Measurements from ENCODE around the gene SNHG17.
"Not testable (repeated sequence)": the region's sequence is repeated elsewhere in the genome, so short reads cannot be mapped to it uniquely, and the experiment has no call there.

Gene SNHG17

DNA sequence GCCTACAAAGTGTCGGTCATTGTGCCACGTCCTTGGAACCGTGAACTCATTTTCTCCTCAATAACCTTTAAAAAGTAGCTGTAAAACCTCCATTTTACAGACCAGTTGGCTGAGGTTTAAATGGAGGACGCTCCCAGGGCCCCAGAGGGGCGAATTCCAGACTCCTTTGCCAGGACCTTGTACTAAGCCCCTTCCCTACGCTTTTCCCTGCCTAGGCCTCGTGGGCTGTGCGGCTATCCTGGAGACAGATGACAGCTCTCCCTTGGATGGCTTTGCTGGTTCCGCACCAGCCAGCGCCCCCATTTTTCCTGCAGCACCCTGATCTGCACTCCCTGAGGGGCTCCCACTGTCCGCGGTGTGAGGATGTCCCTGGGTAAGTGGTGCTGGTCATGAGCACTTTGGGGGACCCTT, 12.1 kb upstream of the SNHG17 start:
- no peak for DNase-seq

DNA sequence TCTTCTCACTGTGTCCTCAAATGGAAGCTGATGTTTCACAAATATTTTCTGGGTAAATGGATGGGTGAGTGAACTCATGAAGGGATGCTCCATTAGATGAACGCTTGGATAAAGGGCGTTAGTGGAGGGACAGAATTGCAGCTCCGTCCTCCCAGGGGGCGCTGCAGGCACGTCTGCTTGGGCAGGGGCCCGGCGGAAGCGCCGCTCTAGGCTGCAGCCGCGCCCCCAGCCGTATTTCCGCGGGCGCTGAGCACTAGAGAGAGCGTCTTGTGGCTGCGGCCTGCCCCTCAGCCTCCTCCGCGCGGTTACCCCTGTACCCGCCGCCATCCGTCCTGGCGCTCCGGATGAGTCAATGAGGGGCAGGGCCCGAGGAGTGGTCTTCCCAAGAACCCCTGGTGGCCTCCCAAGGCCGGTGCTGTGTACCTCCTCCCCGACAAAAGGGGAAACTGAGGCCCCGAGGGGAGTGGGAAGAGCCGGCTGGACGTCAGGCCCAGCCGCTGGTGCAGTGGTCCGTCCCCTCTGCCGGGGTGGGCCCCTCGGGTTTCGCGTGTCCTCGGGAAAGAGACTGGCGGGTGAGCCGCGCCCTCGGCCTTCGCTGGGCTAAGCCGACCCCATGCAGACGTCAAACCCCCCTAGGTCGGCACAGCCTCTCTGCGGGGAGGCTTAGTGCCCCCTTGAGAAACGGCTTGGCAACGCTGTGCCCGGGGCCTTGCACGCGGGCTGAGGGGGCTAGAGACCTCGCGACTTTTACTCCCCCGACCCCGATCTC, 11.5 kb upstream of the SNHG17 start:
- peak; percentile 77 to 96 for DNase-seq

DNA sequence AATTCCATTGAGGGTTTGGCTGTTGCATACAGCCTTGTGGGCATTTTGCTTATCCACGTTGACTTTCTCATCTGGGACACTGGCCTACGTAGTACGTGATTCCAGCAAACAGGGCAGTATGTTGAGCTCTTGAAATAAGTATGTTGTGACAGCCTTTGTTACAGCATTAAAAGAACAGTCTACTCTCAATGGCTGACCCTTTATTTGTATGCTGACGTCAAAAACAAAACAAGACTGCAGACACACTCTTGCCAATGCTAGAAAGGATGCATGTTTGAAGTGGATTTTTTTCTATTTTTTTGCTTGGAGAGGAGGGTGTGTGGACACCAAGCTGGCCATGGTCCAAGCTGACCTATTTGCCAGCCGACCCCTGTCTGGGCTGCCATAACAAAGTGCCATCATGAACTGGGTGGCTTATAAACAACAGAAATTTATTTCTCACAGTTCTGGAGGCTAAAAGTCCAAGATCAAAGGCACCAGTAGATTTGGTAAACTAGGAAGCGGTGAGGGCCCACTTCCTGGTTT, 10.8 kb upstream of the SNHG17 start:
- DNase-seq = no peak

DNA sequence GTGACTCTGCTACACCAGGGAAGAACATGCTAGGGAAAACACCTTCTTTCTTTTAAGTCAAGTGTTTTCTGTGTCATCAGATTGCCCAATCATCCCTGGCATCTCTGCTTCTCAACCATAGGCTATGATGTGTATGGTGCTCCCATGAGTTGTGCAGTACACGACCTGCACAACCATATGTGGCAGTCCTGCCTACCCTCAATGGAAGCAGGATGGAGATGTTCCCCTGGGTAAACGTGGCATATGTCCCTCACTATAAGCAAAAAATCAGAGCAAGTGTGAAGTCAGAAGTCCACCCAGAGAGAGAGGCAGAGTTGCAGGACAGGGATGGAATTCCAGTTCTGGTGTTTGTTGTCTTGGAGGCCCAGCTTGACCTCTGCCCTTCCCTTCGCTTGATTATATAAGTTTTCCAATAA, 10.3 kb upstream of the SNHG17 start:
- DNase-seq = no peak

DNA sequence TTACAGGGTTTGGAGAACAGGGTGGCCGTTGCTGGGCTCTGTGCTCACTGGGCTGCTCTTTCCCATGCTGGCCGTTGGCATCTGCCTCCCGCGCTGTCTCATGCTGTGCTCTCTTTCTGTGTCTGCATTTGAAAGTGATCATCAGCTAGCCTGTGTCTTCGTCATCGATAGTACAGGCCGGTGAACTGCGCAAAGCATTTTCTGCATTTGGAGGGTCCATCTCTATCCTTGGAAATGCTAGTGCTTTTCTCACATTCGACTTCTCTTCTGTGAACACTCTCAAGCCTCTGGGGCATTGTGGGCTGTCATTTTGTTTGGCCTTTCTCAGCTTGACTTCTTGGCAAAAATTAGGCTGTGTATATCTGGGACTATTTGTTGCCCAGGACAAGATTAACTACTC, 6.8 kb upstream of the SNHG17 start:
- no peak for DNase-seq

DNA sequence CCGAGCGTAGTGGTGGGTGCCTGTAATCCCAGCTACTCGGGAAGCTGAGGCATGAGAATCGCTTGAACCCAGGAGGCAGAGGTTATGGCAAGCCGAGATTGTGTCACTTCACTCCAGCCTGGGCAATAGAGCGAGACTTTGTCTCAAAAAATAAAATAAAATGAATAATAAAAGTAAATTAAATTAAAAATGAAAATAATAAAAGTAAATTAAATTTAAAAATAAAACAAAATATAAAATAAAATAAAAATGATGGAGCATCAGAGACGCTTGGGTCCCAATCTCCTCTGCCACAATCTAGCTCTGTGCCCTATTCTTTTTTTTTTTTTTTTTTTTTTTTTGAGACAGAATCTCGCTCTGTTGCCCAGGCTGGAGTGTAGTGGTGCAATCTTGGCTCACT, 6.0 kb upstream of the SNHG17 start:
- not testable (repeated sequence) for DNase-seq

DNA sequence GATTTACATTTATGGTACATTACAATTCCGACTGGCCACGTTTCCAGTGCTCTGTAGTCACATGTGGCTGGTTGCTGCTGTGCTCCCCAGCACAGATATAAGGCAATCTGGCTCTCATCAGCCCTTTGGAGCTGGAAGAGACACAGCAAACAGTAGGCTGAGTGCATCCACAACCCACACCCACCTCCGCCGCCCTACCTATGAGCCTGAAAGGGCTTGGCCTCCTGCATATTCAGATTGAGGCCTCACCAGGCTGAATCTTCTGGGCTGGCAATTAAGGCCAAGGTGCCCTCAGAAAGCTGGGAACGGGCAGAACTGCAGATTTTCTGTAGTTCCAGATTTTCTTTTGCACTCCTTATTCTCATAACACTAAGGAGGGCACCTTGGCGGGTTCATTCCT, 2.7 kb upstream of the SNHG17 start:
- no peak for DNase-seq

DNA sequence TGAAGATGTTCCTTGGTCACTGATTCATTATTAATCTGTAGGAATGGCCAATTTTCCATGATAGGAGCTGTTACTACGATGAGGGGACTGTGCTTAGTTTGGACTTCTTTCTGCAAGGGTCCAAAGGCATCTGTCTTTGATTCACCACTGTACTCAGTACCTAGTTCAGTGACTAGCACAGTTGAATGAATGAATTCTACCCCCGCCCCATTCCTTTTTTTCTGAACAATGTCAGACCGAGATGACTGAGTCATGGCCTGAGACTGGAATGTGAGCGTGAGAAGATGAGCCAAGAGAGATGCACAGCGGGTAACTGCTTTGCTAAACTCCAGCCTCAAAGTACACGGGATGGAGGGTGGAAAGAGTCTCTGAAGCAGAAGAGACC, 419 bp upstream of the SNHG17 start:
- DNase-seq = no peak

DNA sequence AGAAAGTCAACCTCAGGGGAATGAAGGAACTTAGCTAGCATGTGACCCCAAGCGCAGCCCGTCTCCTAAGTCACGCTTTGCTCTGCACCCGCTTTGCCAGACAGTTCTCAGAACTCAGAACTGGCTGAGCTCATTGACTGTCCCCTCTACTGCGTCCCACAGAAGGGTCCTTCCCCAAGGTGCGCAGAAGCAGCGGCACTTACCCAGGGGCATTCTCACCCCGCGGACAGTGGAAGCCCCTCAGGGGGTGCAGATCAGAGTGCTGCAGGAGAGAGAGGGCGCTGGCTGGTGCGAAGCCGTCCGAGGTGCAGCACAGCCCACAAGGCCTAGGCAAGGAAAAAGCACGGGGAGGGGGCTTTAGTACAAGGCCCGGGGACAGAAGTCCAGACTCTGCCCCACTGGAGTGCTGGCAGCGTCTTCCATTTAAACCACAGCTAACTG, 807 bp downstream of the SNHG17 start:
- DNase-seq = no peak

DNA sequence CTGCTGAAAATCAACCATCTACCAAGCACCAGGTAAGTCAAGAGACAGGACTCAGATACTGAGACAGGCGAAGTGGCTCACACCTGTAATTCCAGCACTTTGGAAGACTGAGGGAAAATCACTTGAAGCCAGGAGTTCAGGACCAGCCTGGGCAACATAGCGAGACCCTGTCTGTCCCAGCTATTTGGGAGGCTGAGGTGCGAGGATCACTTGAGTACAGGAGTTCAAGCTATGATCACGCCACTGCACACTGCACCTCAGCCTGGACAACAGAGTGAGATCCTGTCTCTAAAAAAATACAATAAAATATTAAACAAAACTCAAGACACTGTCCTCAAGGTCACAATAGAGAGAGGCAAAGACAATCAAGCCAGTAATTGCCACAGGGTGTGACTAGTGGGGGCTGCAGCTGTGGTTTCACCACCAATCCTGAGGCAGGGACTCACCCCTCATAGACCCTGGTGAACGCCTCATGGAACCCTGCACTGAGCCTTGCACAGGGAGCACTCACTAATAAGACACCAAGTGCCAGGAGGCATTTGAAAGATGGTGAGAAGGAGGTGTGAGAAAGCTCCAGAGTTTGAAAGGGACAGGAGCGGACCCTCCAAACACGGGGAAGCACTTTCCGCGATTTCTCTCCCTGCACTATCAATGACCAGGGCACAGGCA, 1.7 kb downstream of the SNHG17 start:
- DNase-seq = no peak

DNA sequence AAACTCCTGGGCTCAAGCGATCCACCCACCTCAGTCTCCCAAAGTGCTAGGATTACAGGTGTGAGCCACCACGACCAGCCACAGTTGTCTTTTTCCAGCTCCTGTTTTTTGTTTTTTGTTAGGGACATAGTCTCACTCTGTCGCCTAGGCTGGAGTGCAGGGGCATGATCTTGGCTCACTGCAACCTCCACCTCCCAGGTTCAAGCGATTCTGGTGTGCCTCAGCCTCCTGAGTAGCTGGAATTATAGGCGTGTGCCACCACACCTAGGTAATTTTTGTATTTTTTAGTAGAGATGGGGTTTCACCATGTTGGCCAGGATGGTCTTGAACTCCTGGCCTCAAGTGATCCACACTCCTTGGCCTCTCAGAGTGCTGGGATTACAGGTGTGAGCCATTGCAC, 2.3 kb downstream of the SNHG17 start:
- DNase-seq = not testable (repeated sequence)

DNA sequence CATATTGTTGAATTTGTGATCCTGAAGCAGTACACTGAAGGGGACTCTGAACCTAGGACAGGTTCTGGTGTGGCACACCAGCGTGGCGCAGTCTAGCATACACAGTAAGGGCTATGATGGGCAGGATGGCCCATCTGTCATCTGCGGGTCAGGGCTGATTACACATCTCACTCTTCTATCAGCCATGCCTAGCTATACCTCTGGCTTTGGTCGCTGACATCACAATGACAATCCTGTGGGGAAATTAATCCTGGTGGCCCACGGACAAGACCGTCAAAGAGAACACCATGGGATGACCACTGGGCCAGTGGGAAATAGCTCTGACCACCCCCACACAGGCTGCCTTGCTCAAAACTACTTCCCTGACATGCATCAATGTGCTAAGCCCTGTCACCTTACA, 2.8 kb downstream of the SNHG17 start:
- DNase-seq = no peak

DNA sequence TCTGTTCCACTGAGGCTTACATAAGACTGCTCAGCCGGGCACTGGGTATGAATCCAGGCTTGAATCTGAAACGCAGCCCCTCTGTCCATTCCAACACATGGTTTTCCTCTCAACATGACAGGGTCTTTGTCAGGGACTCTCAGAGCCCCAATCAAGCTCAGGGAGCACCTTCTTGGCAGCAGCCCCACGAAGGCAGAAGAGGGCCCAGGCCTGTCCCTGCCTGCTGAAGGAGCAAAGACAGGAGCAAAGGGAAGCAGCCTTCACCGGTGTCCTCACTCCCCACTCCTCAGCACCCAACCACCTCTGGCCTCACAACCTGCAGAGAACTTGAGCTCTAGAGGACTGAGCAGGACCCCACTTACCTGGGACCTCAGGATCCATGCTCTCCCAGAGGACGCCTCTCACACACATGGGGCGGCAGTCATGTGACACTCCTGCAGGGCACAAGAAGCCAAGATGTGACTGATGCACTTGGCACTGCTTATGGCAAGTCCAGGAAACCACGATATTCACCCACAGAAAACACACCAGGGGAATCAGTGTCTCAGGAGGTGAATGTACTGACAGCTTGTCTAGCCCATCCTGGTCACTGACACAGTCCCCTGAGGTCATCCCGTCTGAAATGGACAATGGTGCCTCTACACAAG, 4.3 kb downstream of the SNHG17 start:
- DNase-seq = no peak

DNA sequence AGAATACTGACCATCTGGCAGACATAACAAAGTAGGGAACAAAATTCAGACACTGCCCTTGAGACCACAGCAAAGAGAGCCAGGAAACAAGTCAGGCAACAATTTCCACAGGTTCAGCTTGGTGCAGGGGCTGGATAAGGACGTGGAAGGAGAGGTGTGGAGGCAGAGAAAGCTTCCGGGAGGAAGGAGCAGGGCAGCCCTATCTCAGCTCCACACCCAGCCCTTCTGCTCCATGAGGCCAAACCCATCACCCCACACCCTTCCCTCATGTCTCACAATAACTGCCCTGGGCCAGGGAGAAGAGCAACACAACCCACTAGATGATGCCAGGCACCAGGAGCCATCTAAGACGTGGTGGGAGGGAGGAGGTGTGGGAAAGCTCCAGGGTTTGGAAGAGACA, 5.8 kb downstream of the SNHG17 start:
- no peak for DNase-seq

DNA sequence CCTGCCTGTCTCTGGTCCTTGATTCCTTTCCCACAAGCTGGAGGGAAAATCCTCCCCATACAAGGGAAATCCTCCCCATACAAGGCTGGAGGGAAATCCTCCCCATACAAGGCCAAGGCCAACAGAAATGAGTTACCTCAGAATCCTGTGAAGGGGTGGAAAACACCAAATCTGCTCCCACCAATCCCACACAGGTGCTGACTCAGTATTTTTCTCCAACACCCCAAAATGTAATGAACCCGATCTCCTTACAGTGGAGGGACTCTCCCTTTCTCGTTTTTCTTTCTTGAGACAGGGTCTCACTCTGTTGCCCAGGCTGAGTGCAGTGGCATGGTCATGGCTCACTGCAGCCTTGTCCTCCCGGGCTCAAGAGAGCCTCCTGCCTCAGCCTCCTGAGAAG, 6.3 kb downstream of the SNHG17 start:
- DNase-seq = no peak

DNA sequence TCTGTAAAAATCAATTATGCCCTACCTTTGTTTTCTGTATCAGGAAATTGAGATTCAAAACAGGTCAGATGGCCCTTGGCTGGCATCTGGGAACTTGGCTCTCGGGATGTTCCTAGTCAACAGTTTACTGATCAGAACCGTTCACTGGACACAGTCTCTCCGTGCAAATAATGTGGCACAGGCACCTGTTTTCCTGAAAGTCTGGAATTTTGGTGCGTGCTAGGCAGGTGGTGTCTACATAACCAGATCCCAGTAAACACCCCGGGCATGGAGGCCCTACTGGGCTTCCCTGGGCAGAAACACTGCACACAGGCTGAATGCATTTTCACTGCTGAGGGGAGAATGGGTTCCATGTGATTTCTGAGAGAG, 7.5 kb downstream of the SNHG17 start:
- DNase-seq = no peak

DNA sequence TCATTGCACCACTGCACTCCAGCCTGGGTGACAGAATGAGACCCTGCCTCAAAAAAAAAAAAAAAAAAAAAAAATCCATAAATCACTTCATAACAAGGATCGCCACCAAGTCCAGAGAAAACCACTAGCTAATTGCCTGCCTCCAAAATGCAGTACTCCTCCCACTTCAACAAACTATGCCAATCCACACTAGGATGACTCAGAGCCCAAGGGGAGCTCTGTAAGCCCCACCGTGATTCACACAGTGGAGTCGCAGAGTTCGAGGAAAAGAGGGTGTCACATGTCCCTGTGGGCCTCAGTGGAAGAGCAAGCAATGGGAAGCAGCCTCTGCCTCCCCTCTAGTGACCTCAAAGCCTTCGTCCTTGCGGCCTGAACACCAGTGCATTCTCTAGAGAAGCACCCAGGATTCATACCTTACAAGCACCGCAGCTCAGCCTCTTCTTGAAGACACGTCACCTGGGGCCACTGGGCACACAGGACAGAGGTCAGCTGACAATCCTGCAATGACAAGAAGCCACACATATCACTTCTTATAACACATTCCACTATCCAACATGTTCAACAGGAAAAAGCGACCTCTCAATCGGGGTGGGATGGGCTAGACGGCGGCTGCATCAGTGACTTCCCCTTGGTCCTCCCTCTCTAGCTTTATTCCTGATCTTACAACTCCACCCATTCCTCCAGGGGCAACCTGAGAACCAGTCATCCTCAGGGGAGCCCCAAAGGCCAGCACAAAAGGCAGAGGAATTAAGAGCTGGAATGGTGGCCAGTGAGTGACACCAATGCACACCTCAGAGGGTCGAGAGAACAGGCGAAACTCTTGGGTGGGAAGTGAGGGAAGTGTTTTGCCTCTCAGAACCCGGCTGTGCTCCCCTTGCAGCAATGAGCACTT, 8.9 kb downstream of the SNHG17 start:
- DNase-seq = peak in 1 of 2 experiments; percentile 34

DNA sequence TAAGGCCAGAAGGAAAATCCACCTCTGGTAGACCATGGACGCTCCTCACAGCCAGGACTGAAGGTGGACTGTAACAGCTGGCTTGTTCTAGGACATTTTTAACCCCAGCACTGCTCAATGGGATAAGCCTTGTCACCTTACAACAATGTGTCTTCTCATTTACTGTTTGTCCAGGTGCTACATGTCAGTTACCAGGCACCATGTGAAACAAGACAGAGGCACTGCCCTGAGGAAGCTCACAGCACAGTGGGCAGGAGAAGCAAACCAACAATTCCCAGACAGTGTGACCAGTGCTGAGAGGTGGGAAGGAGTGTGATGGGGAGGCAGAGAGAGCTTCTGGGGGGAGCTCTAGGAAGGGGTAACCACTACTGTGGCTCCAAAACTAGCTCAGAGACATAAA, 10.7 kb downstream of the SNHG17 start:
- DNase-seq = no peak

DNA sequence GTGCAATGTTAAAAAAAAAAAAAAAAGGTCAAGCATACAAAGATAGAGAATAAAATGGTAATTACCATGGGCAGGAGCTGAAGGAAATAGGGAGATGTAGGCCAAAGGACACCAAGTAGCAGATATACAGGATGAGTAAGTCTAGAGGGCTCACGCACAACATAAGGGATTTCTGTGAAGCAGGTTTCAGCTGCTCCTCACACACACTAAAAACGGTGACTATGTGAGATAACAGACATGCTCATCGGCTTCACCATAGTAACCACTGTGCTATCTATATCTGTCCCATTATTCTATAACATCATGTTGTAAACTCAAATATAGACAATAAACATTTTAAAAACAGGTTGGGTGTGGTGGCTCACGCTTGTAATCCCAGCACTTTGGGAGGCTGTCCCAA, 11.6 kb downstream of the SNHG17 start:
- no peak for DNase-seq

DNA sequence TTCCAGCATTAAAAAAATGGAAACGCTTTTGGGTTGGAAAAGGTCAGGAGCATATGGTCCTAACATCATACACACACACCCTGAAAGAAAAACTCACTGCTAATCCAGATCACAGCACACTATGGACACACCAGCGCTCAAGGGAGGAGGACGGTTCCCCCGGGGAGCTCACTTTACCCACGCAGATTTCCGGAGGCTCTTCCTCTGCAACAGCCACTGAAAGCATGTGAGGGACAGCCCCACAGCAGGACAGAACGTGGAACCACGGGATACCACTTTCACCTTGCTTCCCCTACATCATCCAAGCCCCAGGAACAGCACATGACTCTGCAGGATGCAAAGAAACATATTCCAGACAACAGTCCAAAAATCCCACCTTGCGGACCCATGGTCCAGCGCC, 13.2 kb downstream of the SNHG17 start:
- DNase-seq = no peak

DNA sequence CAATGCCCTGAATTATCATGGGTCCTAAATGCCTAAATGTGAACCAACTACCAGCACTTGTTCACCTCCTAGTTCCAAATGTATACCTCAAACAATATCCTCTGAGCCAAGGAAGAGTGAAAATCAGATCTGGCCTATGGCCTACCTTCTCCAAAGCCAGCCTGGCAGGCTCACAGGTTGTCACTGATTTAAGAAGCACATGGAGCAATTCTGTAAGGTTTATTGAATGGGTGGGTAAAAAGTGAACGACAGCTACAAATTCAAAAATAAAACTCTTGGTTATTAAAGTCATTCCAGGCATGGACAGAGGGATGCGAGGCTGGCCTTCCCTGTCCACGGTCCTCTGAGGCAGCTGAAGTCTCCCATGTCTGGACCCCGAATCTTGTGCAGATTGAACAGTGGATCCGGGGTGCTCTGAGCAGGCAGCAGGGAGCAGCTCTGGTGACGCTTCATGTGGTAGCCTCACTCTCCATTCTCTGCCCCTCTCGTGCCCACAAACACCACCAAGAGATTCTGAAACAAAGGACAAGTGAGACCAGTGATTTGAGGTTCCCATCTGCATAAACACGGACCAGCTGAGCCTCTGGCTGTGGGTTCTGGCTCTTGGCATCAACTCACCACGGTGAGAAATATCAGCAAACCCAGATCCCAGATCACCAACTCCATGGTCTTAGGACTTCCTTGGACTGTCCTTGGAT, 14.6 kb downstream of the SNHG17 start:
- no peak for DNase-seq

DNA sequence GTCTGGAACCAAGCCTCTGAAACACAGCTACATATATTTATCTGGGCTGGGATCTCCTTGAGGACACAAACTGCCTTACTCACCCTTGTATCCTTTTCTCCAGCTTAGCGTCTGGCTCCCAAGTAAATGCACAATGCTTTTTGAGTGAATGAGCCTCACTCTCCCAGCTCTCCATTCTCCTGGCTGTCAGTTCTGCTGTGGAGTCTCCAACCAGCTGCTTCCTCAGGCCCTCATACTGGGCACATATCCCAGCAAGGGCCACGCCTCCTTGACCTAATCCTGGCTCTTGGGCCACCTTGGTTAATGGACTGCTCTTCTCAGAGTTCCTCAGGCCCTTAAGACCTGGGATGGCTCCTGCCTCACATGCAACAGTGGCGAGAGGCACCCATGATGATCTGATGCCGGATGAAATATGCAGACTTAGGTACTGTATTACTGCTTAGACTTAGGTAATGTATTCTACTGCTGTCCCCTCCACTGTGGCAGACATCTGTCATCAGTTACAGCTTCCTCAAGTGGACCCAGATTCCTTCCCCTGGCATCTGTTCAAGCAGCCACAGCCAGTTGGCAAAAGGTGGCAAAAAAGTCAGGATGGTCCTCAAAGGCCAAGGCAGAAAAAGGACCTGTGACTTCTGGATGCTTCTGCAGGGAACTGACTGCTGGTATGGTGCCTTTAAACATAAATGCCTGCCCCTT, 16.5 kb downstream of the SNHG17 start:
- peak in 1 of 2 experiments; percentile 20 for DNase-seq

Measured in SW 1271 (cell line).